NCI-H2196 treated with DMSO at 0.1 percent for 48 hours (cell line): ENCODE data around the gene FNDC5.

Source experiments
- DNase-seq: peaks from one replicate; lab custom pipeline; 2025; ENCODE audit not compliant: unreplicated experiment; lab: John Stamatoyannopoulos, UW

Gene FNDC5

DNA sequence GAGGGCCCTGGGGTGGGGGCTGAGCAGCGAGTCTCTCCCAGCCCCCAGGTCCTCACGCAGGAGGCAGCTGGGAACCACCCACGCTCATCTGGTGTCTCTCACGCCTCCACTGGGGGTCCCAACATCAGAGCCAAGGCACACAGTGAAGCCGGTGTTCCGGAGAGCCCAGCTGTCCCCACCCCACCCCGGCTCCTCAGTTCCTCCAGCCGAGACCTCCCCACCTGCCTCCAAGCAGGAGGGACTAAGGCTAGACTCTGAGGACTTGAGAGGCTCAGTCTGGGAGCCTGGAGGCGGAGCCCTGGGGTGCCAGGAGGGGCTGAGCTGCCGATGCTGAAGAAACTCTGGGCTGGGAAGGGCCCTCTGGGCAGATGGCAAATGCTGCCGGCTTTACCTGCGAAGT is 14.0 kb upstream of the FNDC5 start:
- no peak for DNase-seq

DNA sequence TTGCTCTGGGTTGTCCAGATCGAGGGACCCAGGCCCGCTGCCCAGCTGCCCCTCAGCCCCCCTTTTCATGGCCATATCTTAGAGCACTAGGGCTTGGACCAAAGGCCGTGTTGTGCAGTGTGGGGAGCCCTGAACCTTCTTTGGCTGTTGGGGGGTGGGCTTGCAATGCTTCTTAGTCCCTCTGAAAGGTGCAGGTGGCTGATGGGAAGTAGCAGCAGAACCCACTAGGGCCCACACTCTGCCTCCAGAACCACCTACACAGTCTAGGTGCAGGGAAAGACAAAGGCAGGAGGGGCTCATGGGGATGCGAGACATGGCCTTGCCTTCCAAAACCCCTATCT is 13.3 kb upstream of the FNDC5 start:
- DNase-seq = no peak

DNA sequence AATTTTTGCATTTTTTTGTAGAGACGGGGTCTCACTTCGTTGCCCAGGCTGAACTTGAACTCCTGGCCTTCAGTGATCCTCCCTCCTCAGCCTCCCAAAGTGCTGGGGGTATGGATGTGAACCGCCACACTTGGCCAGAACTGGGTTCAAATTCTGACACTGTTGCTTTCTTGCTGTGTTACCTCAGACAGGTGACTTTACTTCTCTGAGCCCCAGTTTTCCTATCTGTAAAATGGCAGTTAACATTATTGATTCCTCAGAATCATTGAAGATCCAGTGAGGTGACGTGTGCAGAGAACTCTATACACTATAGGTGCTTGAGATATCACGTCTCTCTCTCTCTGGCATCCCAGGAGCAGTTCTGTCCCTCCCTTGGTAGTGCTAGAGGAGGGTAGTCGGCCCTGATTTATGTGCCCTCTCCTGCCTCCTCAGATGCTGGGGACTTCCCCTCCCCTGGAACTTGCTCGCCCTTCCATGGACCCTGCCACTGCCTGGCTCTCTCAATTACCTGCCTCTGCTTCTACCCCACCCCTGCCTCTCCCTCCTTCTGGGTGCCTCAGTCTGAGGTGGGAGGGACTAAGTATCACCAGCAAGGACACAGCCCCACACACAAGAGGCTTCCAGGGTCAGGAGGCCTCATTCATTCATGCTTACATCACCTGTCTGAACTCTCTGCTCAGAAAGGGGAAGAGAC is 12.8 kb upstream of the FNDC5 start:
- DNase-seq = no peak

DNA sequence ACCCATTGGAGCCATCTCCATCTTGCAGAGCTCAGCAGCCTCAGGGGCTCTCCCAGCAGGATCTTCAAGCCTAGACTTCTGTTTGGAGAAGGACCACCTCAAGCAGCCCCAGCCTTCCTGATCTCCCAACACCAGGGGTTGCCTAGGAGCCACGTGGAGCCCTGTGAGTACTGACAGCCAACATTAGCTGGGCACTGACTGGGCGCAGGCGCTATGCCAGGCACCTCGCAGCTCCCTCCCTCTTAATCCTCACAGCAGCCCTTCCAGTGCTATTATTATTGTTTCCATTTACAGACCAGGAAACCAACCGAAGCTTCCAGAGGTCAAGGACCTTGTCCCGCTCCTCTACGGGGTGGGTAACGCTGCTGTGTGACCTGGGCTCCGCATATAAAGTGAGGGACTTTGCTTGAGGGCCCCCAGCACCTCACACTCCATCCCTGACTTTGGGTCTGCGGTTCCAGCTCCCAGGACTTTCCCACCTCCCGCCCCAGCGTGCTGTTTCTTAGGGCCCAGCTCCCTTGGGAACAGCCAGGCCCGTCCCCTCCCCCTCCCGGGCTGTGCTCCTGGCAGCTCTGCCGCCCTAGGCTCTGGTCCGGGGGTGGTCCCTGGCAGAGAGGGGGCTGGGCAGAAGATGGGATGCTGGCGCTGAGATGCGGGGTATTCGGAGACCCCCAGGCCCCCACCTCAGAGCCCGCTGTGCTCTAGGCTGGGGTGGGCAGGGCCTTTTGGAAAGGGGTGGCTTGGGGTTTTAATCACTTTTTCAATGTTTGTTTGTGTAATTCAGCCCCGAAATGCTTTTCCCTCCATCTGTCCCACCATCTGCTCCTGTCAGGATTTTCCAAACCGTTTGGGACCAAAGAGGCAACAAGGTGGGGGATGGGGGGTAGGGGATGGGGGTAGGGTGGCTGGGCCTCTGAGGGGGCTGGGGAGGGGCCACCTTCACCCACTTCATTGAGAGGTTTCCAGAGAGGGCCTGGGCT is 11.4 kb upstream of the FNDC5 start:
- no peak for DNase-seq

DNA sequence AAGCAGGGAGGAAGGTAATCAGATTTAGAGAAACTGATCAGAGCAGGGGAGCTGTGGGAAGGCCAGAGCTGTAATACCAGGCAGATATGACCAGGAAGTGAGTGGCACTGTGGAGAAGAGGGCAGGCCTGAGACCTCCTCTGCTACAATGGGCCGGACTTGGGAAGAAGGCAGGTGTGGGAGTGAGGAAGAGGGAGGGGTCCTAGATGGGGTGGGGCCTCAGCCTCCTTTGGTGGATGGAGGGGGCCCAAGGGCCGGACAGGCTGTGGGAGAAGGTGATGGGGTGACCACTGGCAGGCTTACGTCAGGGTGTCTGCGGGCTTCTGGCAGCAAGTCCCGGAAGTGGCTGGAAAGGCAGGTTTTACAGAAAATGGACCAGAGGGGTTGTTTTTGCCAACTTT is 10.6 kb upstream of the FNDC5 start:
- DNase-seq = no peak

DNA sequence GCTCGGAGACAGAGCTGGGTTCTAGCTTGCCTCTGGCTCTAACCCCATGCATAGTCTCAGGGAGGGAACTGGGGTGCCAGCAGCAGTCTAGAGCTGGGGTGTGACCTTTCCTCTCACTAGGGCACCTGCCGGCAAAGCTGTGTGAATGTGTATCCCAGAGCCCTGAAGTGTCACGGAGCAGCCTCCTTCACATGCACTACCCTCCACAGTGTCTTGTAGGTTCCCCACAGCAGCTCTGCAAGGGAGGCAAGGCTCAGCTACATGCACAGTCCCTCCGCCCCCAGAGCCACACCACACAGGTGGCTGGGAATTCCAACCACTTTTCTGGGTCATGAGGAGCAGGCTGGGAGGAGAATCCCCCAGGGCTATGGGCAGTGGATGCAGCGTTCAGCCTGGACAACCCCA is 7.9 kb upstream of the FNDC5 start:
- DNase-seq = no peak

DNA sequence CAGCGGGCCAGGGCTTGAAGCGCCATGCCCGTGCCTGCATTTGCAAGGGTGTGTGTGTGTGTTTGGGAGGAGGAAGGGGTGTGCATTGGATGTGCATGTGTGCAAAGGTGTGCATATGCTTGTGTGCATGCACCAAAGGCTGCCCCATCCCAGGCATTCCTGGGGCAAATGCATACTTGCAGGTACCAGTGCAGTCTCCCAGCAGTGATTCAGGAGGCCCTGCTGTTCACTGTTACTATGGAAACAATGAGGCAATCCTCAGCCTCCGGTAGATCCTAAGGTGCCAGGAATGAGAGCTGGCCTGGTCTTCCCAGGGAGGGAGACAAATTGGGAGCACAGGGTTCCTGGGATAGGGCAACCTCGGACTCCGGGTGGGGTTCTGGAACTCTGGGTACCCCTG is 7.5 kb upstream of the FNDC5 start:
- DNase-seq = no peak

DNA sequence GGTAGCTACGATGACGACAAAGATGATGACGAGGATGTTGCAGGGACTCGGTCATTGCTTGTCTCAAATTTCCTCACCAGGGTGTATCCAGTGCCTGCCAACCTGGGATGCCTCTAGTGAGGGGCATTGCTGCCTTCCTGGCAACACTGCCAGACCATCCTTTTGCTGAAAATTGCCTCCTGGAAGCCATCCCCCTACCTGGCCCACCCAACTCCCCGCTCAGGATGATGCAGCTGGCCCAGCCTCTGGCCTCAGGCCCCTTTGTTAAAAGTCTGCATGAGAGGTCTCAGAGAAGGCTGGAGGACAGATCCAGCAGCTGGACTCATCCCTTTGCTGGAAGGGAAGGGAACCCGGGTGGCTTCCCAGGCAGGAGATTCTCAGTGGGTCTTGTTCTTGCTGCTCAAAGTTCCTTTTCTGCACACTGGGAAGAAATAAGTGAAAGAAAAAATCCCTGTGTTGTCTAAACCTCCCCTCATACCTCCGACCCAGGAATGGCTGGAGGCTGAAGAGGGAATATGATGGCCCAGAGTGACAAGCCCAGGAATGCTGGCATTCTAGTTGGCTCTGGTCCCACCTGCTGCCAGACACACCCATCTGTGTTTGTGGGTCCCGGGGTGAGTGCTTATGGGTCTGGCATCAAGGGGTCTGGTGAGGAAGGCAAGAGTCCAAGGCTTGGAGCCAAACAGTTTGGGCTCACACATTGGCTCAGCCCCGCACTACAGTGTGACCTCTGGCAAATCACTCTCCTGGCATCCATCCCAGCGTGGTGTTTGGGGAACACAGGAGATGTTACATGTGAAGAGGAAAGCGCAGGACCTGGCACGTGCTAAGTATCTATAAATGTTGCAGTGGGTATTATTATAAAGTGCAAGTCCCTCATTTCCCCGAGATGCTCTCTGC is 6.7 kb upstream of the FNDC5 start:
- no peak for DNase-seq

DNA sequence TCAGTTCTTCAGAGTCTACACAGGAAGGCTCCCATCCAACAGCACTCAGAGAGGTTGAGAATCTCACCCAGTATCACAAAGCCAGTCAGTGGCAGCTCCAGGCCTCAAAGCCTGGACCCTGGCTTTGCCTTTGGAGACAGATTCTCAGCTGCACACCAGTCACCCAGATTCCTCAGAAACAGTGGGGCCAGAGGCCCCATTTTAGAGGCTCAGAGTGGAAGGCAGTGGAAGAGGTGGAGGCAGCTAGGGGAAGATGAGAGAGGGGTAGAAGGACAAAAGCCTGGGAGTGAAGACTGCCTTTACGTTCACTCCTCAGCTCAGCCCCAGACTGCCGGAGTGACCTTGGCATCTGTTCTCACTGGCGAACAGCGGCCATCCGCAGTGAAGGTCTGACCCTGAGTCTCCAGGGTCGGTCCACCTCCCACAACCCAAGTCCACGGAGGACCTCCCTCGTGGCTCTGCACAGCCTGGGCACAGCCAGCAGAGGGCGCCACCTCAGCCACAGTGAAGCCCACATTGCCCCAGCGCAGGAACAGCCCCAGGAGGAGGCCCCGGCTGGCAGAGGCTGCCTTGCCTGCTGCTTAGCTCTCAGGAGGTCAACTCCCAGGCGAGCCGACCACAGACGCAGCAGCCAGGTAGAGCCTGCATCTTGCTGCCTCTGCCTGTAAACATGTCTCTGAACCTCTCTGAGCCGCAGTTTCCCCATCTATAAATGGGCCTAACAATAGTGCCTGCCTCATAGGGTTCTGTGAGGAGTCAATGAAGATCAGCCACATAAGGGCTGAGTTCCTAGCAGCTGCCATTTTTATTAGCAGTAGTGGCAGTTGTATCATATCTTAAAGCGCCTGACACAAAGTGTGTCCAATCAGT is 5.9 kb upstream of the FNDC5 start:
- peak; percentile 17 for DNase-seq

DNA sequence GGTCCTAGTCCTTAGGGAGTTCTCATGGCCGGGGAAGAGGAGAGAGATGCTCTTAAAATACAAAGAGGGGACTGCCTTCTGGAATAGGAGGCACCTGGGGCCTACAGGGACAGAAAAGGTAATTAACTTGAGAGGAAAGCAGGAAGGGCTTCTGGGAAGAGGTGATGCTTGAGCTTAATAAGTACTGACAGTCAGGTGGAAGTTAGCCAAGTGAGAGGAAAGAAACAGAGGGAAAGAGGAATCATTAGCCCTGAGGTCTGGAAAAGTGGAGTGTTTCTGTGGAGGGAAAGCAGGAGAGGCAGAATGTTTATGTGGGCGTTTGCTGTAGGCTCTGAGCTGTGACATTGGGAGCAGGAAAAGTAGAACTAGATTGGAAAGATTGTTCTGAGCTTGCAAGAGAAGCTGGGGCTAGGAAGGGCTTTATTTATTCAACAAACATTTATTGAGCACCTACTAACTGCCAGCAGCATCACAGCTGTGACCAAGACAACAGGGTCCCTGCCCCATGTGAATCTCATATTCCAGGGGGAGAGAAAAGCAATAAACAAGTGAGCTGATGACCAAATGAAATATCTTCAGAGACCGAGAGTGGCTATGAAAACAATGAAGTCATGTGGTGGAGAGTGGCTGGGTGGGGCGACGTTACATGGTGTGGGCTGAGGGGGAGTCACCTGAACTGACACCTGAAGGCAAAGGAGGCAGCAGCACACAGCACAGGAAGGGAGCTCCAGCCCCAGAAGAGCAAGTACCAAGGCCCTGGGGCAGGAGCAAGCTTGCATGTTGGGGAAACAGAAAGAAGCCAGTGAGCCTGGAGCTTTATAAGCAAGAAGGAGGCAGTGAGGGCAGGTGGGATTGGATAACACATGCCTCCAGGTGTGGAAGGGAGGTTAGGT is 4.4 kb upstream of the FNDC5 start:
- no peak for DNase-seq

DNA sequence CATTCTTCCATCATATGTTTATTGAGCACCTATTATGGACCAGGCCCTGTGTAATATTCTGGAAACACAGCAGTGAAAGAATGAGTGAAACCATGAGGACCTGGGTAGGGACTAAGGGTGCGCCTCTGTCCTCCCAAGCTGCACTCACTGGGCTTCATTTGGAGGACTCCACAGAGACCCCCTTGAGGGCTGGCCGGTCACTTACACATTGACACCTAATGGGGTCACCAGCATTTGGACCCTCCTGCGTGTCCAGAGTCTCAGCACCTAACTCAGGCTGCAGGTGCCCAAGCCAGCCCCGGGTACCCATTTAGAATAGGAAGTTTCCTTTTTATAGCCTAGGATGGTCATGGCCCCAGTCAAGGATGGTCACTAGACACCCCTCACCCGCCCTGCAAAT is 2.8 kb upstream of the FNDC5 start:
- no peak for DNase-seq

DNA sequence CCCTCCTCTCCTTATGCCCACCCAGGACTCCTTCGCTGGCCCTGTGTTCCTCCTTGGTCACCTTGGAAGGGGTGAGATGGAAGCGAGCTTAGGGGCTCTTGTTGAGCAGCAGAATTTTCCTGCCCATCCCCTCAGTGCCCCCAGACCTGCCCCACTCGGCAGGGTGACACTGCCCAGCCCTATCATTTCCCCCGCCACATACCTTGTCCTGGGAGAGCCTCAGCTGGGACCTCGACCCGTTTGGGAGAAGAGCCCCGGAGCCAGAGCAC is 1.4 kb upstream of the FNDC5 start:
- no peak for DNase-seq

DNA sequence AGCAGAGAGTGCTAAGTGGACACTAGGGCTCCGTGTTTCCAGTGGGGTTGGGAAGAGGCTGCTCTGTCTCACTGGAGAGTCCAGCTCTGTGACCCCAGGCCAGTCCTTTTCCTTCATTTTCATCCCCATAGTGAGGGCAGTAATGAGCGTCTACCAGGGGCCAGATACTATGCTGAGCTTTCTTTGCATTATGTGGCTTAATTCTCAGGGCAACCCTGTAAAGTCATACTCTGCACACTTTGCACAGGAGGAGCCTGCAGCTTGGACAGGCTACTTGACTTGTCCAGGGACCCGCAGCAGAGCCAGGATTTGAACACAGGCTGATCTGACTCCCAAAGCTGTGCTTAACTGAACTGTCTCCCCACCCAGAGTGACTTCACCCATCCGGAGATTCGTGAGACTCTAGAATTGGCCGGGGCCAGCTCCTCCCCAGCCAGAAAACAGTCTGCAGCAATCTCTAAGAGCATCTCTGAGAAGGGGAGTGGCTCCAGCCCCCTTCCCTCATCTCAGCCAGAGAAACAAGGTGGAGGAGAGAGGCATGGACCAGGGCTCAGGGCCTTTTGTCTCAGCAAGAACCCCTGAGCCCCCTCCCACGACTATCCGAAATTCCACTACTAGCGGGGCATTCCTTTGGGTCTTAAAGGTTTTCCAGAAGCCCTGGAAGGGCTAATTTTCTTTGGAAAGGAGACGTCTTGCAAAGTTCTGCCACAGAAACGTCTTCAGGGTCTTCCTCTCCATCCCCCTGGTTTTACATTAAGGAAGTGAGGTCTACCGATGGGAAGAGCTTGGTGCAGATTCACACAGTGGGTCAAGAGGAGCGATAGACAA is 866 bp upstream of the FNDC5 start:
- no peak for DNase-seq

DNA sequence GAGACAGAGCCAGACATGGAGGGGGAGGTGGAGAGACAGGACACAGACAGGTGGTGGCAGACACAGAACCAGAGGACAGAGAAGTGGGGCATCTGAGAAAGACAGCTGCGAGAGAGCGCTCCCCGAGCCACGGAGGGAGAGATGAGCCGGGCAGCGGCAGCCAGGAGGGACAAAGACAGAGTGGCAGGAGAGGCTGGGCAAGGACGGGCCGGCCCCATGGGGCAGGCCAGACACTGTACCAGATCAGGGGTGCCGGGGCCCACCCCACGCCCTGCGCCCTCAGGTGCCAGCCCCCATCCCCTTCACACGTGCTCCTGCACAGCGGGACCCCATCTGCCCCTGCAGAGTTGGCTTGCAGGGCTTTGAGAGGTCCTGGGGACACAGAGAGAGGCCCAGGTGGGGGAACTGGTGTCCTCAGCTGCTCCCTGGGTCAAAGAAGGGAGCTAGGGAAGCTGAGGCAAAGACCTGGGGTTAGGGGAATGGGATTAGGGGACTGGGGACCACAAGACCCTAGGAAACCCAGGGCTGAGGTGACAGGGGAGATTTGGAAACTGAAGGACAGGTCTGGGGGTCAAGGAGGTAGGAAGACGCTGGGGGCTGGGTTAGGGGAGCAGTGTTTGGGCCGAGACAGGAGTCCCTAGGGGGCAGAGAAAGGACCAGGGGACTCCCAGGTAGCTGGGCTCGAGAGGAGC is 643 bp downstream of the FNDC5 start:
- no peak for DNase-seq

DNA sequence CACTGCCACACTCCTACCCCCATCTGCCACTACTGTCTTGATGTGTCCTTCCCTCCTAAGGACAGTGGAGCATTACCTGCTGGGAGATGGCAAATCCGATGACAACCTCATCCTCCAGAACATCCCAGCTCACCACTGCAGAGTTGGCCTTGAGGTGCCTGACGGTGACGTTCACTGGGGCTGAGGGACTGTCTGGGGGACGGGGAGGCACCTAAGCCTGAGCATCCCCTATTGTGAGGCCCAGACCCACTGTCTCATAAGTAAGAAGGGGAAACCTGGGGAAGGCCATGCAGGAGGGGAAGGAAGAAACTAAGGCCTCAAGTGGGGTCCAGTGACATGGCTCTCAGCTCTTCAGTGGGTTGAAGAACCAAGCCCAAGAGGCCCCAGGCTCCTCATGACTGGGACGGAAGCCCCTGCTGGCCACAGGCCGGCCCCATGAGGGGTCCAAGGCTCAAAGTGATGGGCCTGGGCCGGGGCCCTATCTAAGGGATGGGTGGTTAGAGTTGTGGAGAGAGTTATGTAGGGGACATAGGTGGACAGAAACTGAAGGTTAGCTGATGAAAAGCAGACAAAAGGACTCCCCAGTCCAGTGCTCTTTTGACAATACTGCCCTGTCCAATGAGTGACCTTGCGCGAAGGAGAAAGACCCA is 1.8 kb downstream of the FNDC5 start:
- DNase-seq = no peak

DNA sequence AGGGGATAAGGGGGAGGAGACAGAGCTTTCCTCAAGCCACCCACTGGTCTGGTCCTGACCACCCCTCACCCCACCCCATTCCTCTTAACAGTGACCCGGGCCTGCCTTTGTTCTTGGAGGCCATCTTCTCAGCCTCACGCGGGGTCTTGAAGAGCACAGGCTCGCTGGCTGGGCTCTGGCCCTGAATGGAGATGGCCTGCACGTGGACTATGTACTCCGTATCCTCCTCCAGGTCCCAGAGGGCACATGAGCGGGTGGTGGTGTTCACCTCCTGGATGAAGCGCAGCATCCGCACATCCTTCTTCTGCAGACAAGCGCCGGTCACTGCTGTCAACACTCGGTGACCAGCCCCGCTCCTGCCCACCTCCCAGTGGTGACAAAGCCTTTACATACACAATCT is 2.6 kb downstream of the FNDC5 start:
- no peak for DNase-seq

DNA sequence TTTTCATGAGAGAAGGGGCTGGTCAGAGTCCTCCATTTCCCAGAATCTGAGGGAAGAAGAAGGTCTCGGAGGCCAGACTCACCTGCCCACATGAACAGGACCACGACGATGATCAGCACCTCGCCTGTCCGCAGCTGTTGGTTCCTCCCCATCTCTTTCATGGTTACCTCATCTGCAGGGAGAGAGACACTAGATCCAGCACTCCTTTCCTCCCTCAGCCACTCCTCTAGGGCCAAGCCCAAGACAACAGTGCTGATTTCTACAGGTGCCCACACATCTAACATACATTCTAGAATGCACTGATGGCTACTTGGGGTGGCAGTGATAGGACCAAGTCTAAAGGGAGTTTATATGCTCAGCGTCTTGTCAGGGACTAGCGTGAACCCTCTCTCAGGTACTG is 3.0 kb downstream of the FNDC5 start:
- DNase-seq = no peak

DNA sequence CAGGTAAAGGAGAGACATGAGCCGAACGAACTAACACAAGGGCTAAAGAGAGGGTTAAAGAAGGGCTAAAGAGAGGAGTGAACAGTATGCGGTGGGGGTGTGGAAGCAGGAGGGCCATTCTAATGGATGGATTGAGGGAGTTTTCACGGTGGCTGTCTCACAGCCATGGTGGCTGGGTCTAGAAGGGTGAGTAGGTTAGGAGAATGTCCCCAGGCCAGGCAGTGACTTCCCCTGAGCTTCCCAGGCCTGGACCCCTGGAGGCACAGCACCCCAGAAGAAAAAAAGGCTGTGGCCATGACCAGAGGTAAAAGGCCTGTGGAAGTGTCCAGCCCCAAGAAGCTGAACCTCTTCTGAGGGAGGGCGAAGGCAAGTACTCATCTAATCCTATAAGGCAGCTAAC is 3.6 kb downstream of the FNDC5 start:
- DNase-seq = no peak
